GM19239 (cell line): Measurements from ENCODE around the gene TOMM70.
A peak's percentile ranks its signal among the peaks of the same experiment; 100 is the strongest.
"Not testable (repeated sequence)": the region's sequence is repeated elsewhere in the genome, so short reads cannot be mapped to it uniquely, and the experiment has no call there.

Experiments used
- DNase-seq: peaks from one replicate; pipeline ENCODE4 v3.0.0; 2011; ENCODE audit warnings: low spot score; ENCODE audit not compliant: insufficient read length
- FAIRE-seq: peaks from 2 replicates; lab custom pipeline; 2011; peaks lifted over from hg19 to GRCh38; lab: Jason Lieb, UNC

The TOMM70 gene

DNA sequence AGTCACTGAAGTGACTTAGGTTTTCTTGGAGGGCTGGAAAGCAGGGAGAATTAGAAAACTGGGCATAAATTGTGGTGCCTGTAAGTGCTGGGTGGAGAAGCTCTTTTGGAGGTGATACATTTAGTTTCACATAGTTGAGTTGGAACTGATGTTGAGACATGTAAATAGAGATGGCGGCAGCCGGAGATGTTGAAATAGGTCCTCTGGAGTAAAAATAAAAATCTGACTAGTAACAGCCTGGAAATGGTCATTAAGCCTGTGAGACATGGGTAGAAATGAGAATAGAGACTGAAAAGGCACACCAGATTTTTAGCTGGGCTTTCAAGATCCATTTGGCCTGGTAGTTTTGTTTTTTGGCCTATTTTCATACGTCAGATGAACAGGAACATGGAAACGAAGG lies 69.2 kb downstream of the TOMM70 start:
- no peak for DNase-seq

DNA sequence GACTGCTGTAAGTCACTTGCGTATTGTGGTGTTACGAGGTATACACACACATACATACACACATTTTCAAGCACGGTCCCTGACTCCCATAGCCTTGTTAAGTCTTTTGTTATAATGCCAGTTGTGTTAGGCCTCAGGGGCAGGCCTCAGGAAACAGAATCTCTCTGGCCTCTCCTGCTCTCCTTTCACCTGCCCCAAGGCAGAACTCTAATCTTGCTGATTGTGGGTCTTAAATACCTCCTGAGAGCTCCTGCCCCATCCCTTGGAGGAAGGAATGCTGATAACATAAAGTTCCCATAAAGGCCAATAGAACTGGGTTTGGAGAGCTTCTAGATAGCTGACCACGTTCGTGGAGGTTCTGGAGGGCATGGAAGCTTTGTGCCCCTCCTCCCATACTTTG lies 70.2 kb downstream of the TOMM70 start:
- no peak for FAIRE-seq
- no peak for DNase-seq

More for the DNA sequence above, 69.2 kb downstream of the TOMM70 start:
- no peak for FAIRE-seq

DNA sequence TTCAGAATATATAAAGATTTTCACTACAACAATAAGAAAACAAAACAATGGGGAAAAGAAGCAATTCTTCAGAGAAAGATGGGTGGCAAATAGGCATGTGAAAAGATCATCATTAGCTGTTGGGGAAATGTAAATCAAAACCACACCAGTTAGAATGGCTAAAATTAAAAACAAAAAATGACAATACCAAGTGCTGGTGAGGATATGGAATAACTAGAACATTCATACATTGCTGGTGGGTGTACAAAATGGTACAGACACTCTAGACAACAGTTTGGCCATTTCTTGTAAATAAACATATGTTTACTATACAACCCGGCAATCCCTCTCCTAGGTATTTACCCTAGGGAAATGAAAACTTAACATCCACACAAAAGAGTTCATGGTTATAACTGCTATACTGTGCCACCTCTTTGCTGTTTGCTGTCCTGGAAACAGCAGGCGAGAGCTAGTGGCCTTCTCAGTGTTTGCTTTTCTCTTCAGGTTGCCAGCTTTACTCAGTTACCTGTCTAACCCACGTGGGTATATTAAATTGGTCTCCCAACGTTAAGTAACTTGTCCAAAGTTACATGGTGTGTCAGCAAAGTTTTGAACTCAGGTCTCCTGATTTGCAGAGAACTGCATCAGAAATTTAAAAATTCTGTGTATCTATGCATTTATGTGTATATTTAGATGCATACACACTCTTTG lies 70.9 kb downstream of the TOMM70 start:
- DNase-seq (no peak), FAIRE-seq (no peak)

DNA sequence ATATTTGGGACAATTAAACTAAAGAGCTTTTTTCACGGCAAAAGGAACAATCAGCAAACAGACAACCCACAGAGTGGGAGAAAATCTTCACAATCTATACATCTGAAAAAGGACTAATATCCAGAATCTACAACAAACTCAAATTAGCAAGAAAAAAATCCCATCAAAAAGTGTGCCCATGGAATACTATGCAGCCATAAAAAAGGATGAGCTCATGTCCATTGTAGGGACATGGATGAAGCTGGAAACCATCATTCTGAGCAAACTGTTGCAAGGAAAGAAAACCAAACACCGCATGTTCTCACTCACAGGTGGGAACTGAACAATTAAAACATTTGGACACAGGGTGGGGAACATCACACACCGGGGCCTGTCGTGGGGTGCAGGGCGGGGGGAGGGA lies 73.5 kb downstream of the TOMM70 start:
- not testable (repeated sequence) for FAIRE-seq, DNase-seq

DNA sequence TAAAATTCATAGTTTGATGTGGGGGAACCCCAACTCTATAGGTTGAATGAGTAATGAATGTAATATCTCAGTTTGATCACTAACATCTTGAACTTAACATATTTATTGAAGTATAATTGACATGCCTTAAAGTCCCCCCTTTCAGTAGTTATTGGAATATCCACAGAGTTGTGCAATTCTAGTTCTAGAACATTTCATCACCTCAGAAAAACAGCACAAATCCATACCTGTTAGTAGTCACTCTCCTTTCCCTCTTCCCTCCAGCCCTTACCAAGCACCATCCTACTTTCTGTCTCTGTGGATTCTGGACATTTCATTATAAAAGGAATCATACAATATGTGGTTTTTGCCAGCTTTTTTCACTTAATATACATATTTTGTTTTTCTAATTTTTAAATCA lies 75.1 kb downstream of the TOMM70 start:
- FAIRE-seq (no peak), DNase-seq (no peak)

DNA sequence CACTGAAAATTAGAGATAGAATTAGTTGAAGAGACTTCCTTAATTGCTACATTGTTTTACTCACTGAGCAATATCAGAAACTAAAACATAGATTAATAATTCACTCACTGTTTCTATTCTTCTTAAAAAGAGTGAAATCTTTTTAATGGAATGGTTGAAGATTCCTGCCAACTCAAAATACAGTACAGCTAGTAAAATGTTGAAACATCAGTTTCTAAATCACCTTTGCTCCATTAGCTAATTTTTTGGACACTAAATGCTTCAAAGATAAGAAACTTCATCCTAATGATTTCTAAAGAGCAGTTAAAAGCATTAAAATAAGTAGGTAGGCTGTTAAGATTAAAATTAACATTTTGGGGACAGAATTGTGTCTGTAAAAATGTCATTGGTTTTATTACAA lies 76.8 kb downstream of the TOMM70 start:
- FAIRE-seq: no peak

DNA sequence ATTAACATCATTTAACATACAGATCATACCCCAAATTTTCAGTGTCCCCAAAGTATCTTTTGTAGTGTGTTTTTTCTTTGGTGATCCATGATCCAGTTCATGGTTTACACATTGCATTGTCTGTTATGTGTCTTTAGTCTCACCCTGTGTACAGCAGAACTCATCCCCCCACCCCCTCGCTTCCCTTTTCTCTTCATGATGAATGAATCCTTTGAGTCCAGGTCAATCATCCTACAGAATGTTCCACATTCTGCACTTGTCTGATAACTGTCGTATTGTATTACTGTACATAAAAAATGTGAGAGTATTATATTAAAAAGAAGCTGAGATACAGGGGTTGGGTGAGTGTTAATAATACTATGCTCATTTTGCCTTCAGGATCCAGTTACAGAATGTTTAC lies 80.9 kb downstream of the TOMM70 start:
- FAIRE-seq (no peak), DNase-seq (no peak)

More for the DNA sequence above, 76.8 kb downstream of the TOMM70 start:
- no peak for DNase-seq

DNA sequence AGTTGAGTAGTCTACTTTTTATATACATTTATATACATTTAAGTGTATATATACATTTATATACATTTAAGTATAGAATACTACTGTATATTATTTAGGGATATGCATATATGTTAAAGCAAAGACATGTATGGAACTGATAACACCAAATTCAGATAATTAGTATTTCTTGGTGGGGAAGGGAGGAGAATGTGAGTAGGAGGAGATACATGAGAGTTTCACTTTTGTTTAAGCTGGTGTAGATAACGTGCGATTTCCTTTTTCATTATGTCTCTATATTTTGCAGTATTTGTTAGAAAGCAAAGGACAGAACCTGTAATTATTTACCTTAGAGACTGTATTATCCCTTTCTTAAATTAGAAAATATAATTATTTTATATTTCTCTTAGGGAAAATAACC lies 83.0 kb downstream of the TOMM70 start:
- DNase-seq: no peak
- FAIRE-seq: peak; percentile 88

DNA sequence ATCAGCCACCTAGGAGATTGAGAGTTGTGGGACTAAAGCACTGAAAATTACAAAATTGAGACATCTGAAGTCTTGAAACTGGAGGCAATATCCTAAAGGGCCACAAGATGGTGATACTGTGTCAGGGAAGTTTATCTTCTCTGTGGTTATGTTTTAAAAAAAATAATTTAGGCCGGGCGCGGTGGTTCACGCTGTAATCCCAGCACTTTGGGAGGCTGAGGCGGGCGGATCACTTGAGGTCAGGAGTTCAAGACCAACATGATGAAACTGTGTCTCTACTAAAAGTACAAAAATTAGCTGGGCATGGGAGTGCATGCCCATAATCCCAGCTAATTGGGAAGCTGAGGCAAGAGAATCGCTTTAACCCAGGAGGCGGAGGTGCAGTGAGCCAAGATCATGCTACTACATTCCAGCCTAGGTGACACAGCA lies 84.2 kb downstream of the TOMM70 start:
- DNase-seq (no peak), FAIRE-seq (peak; percentile 86)
